ENCODE data around the gene CHEK1.

DNA sequence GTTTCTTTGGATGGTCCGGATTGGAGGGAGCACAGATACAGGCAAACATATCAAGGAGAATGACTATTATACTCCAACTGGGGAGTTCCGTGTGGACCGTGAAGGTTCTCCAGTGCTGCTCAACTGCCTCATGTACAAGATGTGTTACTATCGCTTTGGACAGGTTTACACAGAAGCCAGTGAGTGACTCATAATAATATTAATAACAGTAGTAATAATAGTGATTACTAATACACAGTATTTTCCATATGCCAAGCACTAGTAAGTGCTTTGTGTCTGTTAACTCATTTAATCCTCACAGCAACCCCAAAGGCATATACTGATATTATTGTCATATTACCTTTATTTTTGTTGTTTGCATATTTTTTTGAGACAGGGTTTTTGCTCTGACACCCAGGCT, 6.6 kb upstream of the CHEK1 start:
- TF ChIP-seq SIN3A (IDR thresholded peaks at IDR 0.05; ENCODE audit: borderline replicate concordance, insufficient read depth, low read length) (no peak), POLR2AphosphoS5 (IDR thresholded peaks at IDR 0.05; ENCODE audit: low read depth, low read length) (no peak), TAF1 (IDR thresholded peaks at IDR 0.05; ENCODE audit: borderline replicate concordance, insufficient read depth, low read length) (no peak), REST (IDR thresholded peaks at IDR 0.05; ENCODE audit: insufficient read depth in 1 of 2, low read depth in 2 of 2, low read length in 2 of 2) (no peak), FOXP2 (optimal IDR thresholded peaks at IDR 0.05; ENCODE audit: borderline replicate concordance, extremely low read depth, extremely low read length, insufficient read depth) (no peak)
